ENCODE measurements around the gene EFNB3.

DNA sequence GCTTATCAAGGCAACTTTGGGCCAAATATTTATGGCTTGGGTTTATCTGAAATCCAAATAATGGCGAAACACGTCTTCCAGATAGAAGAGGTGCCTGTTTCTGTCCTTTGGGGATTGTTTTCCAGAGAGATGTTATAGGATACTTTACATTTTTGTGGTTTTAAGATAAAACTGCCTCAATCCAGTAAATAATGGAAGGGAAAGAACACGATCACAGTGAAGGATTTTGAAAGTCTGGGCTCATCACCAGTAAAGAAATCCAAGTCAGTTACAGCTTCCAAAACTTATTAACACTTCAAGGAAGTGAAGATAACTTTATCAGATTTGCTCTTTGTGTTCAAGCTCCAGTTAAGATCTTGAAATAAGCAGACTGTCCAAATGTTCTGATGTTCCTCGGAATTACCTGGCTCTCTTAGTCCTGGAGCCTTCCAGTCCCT is 42.7 kb downstream of the EFNB3 start:
- no peak for TF ChIP-seq CTCF (IDR thresholded peaks at IDR 0.05)
- no peak for TF ChIP-seq POLR2A (IDR thresholded peaks at IDR 0.05)
